Stimulated activated naive CD8-positive, alpha-beta T cell treated with anti-CD3 and anti-CD28 coated beads, Interleukin-15, Interleukin-2, amounts not matched to agents 100 ng/mL and 50 ng/mL, for 24 hours (primary cell): ENCODE results near the gene FAM227A.

Experiments
- H3K27ac Mint-ChIP-seq: one replicate; pipeline ENCODE4 v1.8.0; 2021; ENCODE audit warnings: mild to moderate bottlenecking, mixed read lengths
- H3K27me3 Mint-ChIP-seq: one replicate; pipeline ENCODE4 v1.8.0; 2021; ENCODE audit warnings: mixed read lengths
- H3K36me3 Mint-ChIP-seq: one replicate; pipeline ENCODE4 v1.8.0; 2021; ENCODE audit warnings: low read depth, mixed read lengths
- H3K4me1 Mint-ChIP-seq: one replicate; pipeline ENCODE4 v1.8.0; 2021; ENCODE audit warnings: low read depth, mixed read lengths
- H3K4me3 Mint-ChIP-seq: one replicate; pipeline ENCODE4 v1.8.0; 2021; ENCODE audit warnings: mild to moderate bottlenecking, mixed read lengths
- H3K9me3 Mint-ChIP-seq: one replicate; pipeline ENCODE4 v1.8.0; 2021; ENCODE audit warnings: mixed read lengths

The FAM227A gene

DNA sequence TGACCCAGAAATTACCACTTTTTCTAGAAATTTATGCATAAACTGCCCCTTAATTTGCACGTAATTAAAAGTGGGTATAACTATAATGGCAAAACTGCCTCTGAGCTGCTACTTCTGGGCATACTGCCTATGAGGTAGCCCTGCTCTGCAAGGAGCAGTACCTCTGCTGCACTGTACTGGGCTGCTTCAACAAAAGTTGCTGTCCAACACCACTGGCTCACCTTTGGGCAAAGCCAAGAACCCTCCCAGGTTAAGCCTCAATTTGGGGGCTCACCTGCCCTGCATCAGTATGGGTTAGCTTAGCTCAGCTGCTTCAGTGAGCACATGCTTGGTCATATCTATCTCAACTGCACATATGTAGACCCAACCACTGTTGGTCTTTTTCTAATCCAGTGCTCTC is 90.8 kb downstream of the FAM227A start:
- H3K27ac Mint-ChIP-seq = no peak overlapping the region
- H3K4me1 Mint-ChIP-seq = peaks cover 3% of the 10 kb centered on the region
- no peak overlapping the region for H3K4me3 Mint-ChIP-seq
- H3K27me3 Mint-ChIP-seq = no peaks in the 10 kb centered on the region
- peaks cover 6% of the 10 kb centered on the region for H3K36me3 Mint-ChIP-seq
- no peaks in the 10 kb centered on the region for H3K9me3 Mint-ChIP-seq

DNA sequence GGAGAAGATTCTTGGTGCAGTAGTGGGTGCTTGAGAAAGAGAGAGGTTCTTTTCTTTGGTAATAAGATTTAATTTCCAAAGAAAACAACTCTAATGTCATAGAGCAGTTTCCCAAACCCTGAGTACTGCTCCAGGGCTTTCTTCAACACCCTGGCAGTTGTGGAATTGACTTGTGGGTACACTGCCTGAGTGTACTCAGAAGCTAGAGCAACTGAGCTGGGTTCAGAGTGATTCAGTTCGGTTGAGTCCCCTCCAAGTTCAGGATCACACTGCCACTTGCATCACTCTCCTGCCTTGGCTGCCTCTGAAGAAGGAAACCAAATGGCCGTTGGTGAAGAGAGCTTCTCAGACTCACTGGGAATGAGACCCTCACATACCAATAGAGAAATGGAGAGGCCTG is 91.5 kb downstream of the FAM227A start:
- peaks cover 3% of the 10 kb centered on the region for H3K4me1 Mint-ChIP-seq
- no peak overlapping the region for H3K4me3 Mint-ChIP-seq
- H3K36me3 Mint-ChIP-seq = peaks cover 6% of the 10 kb centered on the region
- H3K27ac Mint-ChIP-seq = no peak overlapping the region
- H3K9me3 Mint-ChIP-seq = no peaks in the 10 kb centered on the region
- no peaks in the 10 kb centered on the region for H3K27me3 Mint-ChIP-seq

DNA sequence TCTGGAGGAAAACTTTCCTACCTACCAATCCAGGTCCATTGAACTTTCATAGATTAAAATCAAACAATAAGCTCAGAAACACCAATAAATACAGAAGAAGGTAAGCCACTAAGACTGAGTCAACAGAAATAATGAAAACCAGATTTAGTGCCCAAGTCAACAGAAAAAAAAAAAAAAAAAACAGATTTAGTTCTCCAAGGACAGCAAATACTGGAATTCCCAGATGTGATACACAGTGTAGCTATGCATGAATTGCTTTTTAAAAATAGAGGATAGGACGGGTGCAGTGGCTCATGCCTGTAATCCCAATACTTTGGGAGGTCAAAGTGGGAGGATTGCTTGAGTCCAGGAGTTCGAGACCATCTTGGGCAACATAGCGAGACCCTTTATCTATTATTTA is 101.9 kb downstream of the FAM227A start:
- H3K4me1 Mint-ChIP-seq = no peaks in the 10 kb centered on the region
- H3K27ac Mint-ChIP-seq = no peak overlapping the region
- no peaks in the 10 kb centered on the region for H3K27me3 Mint-ChIP-seq
- no peak overlapping the region for H3K4me3 Mint-ChIP-seq
- H3K9me3 Mint-ChIP-seq = no peaks in the 10 kb centered on the region
- H3K36me3 Mint-ChIP-seq = no peaks in the 10 kb centered on the region

DNA sequence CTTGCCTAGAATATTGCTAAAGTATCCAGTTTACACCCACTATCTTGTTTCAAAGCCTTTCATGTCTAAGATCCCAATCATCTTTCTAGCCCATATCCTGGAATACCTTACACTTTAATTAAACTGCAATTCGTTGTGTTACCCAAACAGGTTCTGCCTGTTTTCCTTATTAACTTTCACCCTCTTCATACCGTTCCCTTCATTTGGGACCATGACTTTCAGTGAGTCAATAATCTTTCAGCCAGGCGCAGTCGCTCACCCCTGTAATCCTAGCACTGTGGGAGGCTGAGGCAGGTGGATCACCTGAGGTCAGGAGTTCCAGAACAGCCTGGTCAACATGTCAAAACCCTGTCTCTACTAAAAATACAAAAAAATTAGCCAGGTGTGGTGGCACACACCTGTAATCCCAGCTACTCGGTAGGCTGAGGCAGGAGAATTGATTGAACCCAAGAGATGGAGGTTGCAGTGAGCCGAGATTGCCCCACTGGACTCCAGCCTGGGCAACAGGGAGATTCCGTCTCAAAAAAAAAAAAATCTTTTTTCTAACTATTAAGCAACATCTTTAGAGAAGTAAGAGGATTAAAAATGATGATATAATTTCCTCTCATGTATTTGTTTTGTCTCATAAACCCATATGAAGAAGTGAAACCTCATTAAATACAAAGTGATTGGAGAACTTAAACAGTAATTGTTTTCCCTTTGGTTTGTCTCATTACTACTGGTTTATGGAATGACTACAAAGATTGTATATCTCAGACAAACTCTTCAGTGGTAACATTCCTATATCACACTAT is 106.9 kb downstream of the FAM227A start:
- peaks cover 2% of the 10 kb centered on the region for H3K9me3 Mint-ChIP-seq
- no peaks in the 10 kb centered on the region for H3K27me3 Mint-ChIP-seq

DNA sequence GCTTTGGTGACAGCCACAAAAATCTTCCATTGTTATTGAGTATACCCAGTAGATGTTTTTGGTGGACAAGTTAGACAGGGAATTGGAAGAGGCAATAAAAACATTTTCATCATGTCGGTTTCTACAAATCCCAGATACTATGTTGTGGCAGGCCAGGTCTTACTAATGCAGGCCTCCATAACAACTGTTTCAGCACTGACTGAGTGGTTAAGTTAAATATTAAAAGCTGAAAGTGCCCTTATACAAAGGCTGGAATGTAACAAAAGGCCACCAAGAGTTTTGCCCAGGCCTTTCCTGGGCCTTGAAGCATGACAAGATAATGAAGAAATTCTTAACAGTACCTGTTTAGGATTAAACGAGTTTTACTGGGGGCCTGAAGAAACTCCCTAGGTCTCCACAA is 115.5 kb downstream of the FAM227A start:
- Mint-ChIP-seq H3K27ac (no peak overlapping the region), H3K36me3 (peaks cover 22% of the 10 kb centered on the region), H3K27me3 (no peaks in the 10 kb centered on the region), H3K4me1 (no peaks in the 10 kb centered on the region), H3K4me3 (no peak overlapping the region), H3K9me3 (peaks cover 18% of the 10 kb centered on the region)

More for the DNA sequence above, 106.9 kb downstream of the FAM227A start:
- no peak overlapping the region for H3K4me3 Mint-ChIP-seq
- H3K27ac Mint-ChIP-seq = no peak overlapping the region
- peaks cover 6% of the 10 kb centered on the region for H3K36me3 Mint-ChIP-seq
- H3K4me1 Mint-ChIP-seq = no peaks in the 10 kb centered on the region

DNA sequence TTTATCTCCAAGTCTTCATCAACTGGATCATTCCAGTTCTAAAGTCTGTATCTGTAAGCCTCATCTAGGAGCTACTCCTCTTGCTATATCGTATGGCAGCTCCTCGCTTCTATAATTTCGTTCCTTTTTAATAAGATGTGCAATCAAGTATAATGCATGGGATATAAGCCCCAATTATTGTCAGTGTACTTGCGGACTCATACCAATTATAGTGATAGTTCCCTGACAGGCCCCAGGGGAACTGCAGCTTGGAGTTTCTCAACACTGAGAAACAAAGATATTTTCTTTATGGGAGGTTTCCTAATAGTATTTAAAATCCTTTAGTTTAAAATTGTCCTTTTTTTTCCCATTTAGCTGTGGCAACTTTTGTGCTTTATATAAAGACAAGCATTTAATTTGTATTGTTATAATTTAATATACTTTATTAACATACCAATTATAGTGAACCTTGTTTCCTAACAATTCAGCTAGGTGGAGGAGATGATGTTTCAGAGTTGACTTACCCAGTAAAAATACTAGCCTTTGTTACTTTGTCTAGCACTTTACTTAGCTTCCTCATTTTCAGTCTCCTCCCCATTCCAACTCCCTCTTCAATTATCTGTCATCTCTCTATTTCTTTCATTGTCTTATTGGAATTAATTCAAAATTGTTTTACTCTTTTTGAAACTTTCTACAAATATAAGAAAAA is 124.8 kb downstream of the FAM227A start:
- Mint-ChIP-seq H3K9me3 (no peaks in the 10 kb centered on the region), H3K27ac (peak overlapping the region; percentile 88), H3K36me3 (peaks cover 4% of the 10 kb centered on the region), H3K27me3 (no peaks in the 10 kb centered on the region), H3K4me3 (peak overlapping the region; percentile 61), H3K4me1 (peaks cover 12% of the 10 kb centered on the region)
